ENCODE measurements around the gene TIMM23. TPM values are rescaled to one million over a fixed set of nuclear protein-coding genes. Genes with fewer than 3 reads are reported as not detected.
"Not testable (repeated sequence)": the region's sequence is repeated elsewhere in the genome, so short reads cannot be mapped to it uniquely, and the experiment has no call there.

The TIMM23 gene
- polyA plus RNA-seq, 3 donors from 2014 or later: 51.5 to 84.7 (median 70.4) TPM

GRCh38 chr10:46035923-46036849 is 63.9 kb downstream of the TIMM23 start:
- no peak for DNase-seq
- Mint-ChIP-seq H3K4me3 (no peak overlapping the region), H3K9me3 (no peaks in the 10 kb centered on the region), H3K27me3 (ENCODE audit: low read depth in 3 of 3) (peaks cover 2 to 4% (median 3%) of the 10 kb centered on the region in 3 donors), H3K4me1 (peaks cover 4 to 5% of the 10 kb centered on the region in 2 donors), H3K27ac (no peak overlapping the region), H3K36me3 (no peaks in the 10 kb centered on the region)

GRCh38 chr10:46037107-46037825 is 65.0 kb downstream of the TIMM23 start:
- H3K27me3 Mint-ChIP-seq (ENCODE audit: low read depth in 3 of 3): peaks cover 2 to 4% (median 3%) of the 10 kb centered on the region in 3 donors
- no peaks in the 10 kb centered on the region for H3K9me3 Mint-ChIP-seq
- no peak overlapping the region for H3K4me3 Mint-ChIP-seq
- H3K36me3 Mint-ChIP-seq: no peaks in the 10 kb centered on the region
- no peaks in the 10 kb centered on the region for H3K4me1 Mint-ChIP-seq
- no peak overlapping the region for H3K27ac Mint-ChIP-seq
- no peak for DNase-seq

GRCh38 chr10:46040004-46040403 is 67.7 kb downstream of the TIMM23 start:
- no peak for DNase-seq
- peaks cover 3 to 4% (median 4%) of the 10 kb centered on the region in 3 donors for H3K27me3 Mint-ChIP-seq (ENCODE audit: low read depth in 3 of 3)
- no peaks in the 10 kb centered on the region for H3K4me1 Mint-ChIP-seq
- no peaks in the 10 kb centered on the region for H3K36me3 Mint-ChIP-seq
- H3K4me3 Mint-ChIP-seq: no peak overlapping the region
- H3K27ac Mint-ChIP-seq: no peak overlapping the region
- H3K9me3 Mint-ChIP-seq: no peaks in the 10 kb centered on the region

GRCh38 chr10:46042527-46042926 is 70.2 kb downstream of the TIMM23 start:
- Mint-ChIP-seq H3K27me3 (ENCODE audit: low read depth in 3 of 3) (peaks cover 0 to 5% (median 4%) of the 10 kb centered on the region in 3 donors), H3K36me3 (no peaks in the 10 kb centered on the region), H3K4me3 (no peak overlapping the region), H3K27ac (no peak overlapping the region), H3K9me3 (no peaks in the 10 kb centered on the region), H3K4me1 (no peaks in the 10 kb centered on the region)
- no peak for DNase-seq

GRCh38 chr10:46046261-46046660 is 74.0 kb downstream of the TIMM23 start, which contains the start of gene MSMB:
MSMB (minus strand) TSS chr10:46046269; CDS start chr10:46046237, 32 bp downstream.
- Mint-ChIP-seq H3K4me1 (no peaks in the 10 kb centered on the region), H3K4me3 (no peak within 1 kb of the TSS), H3K36me3 (no peaks in the 10 kb centered on the region), H3K9me3 (no peaks in the 10 kb centered on the region), H3K27me3 (ENCODE audit: low read depth in 3 of 3) (peaks cover 2 to 5% (median 5%) of the 10 kb centered on the region in 3 donors), H3K27ac (no peak within 1 kb of the TSS)
- DNase-seq: no peak

GRCh38 chr10:46048152-46048551 is 75.9 kb downstream of the TIMM23 start:
- Mint-ChIP-seq H3K4me1 (no peaks in the 10 kb centered on the region), H3K4me3 (no peak overlapping the region), H3K9me3 (no peaks in the 10 kb centered on the region), H3K27me3 (ENCODE audit: low read depth in 3 of 3) (peaks cover 2 to 8% (median 5%) of the 10 kb centered on the region in 3 donors), H3K36me3 (no peaks in the 10 kb centered on the region), H3K27ac (no peak overlapping the region)
- no peak for DNase-seq

- H3K4me1 Mint-ChIP-seq; H3K27ac Mint-ChIP-seq; H3K4me3 Mint-ChIP-seq; H3K9me3 Mint-ChIP-seq; H3K36me3 Mint-ChIP-seq; H3K27me3 Mint-ChIP-seq (ENCODE audit: low read depth in 3 of 3); DNase-seq: not testable (repeated sequence)
Observed at GRCh38 chr10:46049497-46049831, 77.2 kb downstream of the TIMM23 start.

GRCh38 chr10:46050941-46051623 is 78.8 kb downstream of the TIMM23 start:
- peak overlapping the region in 1 of 6 donors; percentile 24 for H3K27ac Mint-ChIP-seq
- no peaks in the 10 kb centered on the region for H3K4me1 Mint-ChIP-seq
- DNase-seq: no peak
- no peak overlapping the region for H3K4me3 Mint-ChIP-seq
- peaks cover 0 to 8% (median 7%) of the 10 kb centered on the region in 3 donors for H3K27me3 Mint-ChIP-seq (ENCODE audit: low read depth in 3 of 3)
- H3K9me3 Mint-ChIP-seq: no peaks in the 10 kb centered on the region
- no peaks in the 10 kb centered on the region for H3K36me3 Mint-ChIP-seq

GRCh38 chr10:46052057-46052790 is 79.9 kb downstream of the TIMM23 start:
- H3K27ac Mint-ChIP-seq: no peak overlapping the region
- no peak for DNase-seq
- H3K27me3 Mint-ChIP-seq (ENCODE audit: low read depth in 3 of 3): peaks cover 0 to 8% (median 5%) of the 10 kb centered on the region in 3 donors
- H3K9me3 Mint-ChIP-seq: peaks cover 0 to 5% (median under 1%) of the 10 kb centered on the region in 6 donors
- H3K36me3 Mint-ChIP-seq: peaks cover 0 to 3% (median under 1%) of the 10 kb centered on the region in 3 donors
- H3K4me3 Mint-ChIP-seq: no peak overlapping the region
- no peaks in the 10 kb centered on the region for H3K4me1 Mint-ChIP-seq

- no peak overlapping the region for H3K27ac Mint-ChIP-seq
- peaks cover 0 to 6% (median 3%) of the 10 kb centered on the region in 3 donors for H3K36me3 Mint-ChIP-seq
- H3K9me3 Mint-ChIP-seq: peaks cover 0 to 9% (median 2%) of the 10 kb centered on the region in 6 donors
- peaks cover 0 to 8% (median 4%) of the 10 kb centered on the region in 3 donors for H3K27me3 Mint-ChIP-seq (ENCODE audit: low read depth in 3 of 3)
- H3K4me3 Mint-ChIP-seq: no peak overlapping the region
- no peaks in the 10 kb centered on the region for H3K4me1 Mint-ChIP-seq
- no peak for DNase-seq
Observed at GRCh38 chr10:46052791-46053375, 80.6 kb downstream of the TIMM23 start.
